SU-DHL-6 (cell line): ENCODE data around the gene BAK1.
A peak's percentile ranks its signal among the peaks of the same experiment; 100 is the strongest.

ENCODE experiments used
- H2AFZ ChIP-seq: fragments of 200-600 bp; sonication (generic); 2 replicates; pipeline ENCODE4 v1.6.1; 2014; ENCODE audit warnings: low read depth, mild to moderate bottlenecking, moderate library complexity, mixed read lengths, antibody characterized with exemption, low read length; ENCODE audit not compliant: severe bottlenecking
- H3F3A ChIP-seq: fragments of 200-600 bp; shearing (Covaris generic); 2 replicates; pipeline ENCODE4 v1.6.0; 2016; ENCODE audit warnings: antibody characterized with exemption, mild to moderate bottlenecking; ENCODE audit not compliant: insufficient read depth
- H3K27ac ChIP-seq: fragments of 200-600 bp; sonication (generic); 2 replicates; pipeline ENCODE4 v1.5.1; 2016; ENCODE audit warnings: low read depth, mild to moderate bottlenecking, low read length, moderate library complexity, mixed read lengths
- H3K27me3 ChIP-seq: fragments of 200-600 bp; sonication (generic), shearing (Covaris generic); 2 replicates; pipeline ENCODE4 v1.6.0; 2014; ENCODE audit warnings: mild to moderate bottlenecking, low read length
- H3K36me3 ChIP-seq: fragments of 200-600 bp; sonication (generic); 2 replicates; pipeline ENCODE4 v1.6.1; 2014; ENCODE audit warnings: mild to moderate bottlenecking, low read length, mixed read lengths
- H3K4me2 ChIP-seq: fragments of 300-600, 200-600 bp; shearing (Covaris generic), sonication (generic); 2 replicates; pipeline ENCODE4 v1.6.0; 2014; ENCODE audit warnings: low read length, low read depth, mild to moderate bottlenecking; ENCODE audit not compliant: poor library complexity, severe bottlenecking
- H3K4me3 ChIP-seq: fragments of 200-600 bp; sonication (generic); 2 replicates; pipeline ENCODE4 v1.5.1; 2014; ENCODE audit warnings: antibody characterized with exemption, low read length, mild to moderate bottlenecking, mixed read lengths; ENCODE audit not compliant: insufficient read depth, poor library complexity, severe bottlenecking
- H3K79me2 ChIP-seq: fragments of 200-600 bp; sonication (generic); 2 replicates; pipeline ENCODE4 v1.6.1; 2014; ENCODE audit warnings: mild to moderate bottlenecking, low read length, moderate library complexity; ENCODE audit not compliant: insufficient read depth
- H3K9ac ChIP-seq: fragments of 200-600 bp; sonication (generic); 2 replicates; pipeline ENCODE4 v1.7.0; 2014; ENCODE audit warnings: mild to moderate bottlenecking, low read length
- H3K9me2 ChIP-seq: fragments of 200-600 bp; sonication (generic); replicated peaks from 2 replicates; pipeline ENCODE4 v1.6.1; 2014; ENCODE audit warnings: low read length; ENCODE audit not compliant: insufficient read depth
- H3K9me3 ChIP-seq: fragments of 200-600 bp; sonication (generic); 2 replicates; pipeline ENCODE4 v1.6.1; 2014; ENCODE audit warnings: low read length, mixed read lengths; ENCODE audit not compliant: insufficient read depth
- H4K20me1 ChIP-seq: fragments of 200-600 bp; sonication (generic); 2 replicates; pipeline ENCODE4 v1.6.1; 2014; ENCODE audit warnings: low read depth, mild to moderate bottlenecking, antibody characterized with exemption, low read length, moderate library complexity, mixed read lengths
- CTCF ChIP-seq: fragments of 200-600 bp; sonication (generic); IDR thresholded peaks from one replicate; pipeline ENCODE4 v1.5.1; 2017; ENCODE audit warnings: antibody characterized with exemption, mild to moderate bottlenecking, low read length, moderate library complexity; ENCODE audit not compliant: insufficient read depth, poor library complexity, severe bottlenecking
- EZH2phosphoT487 ChIP-seq: fragments of 200-600 bp; sonication (generic), shearing (Covaris generic); conservative IDR thresholded peaks from 2 replicates; pipeline ENCODE4 v1.6.1; 2018; ENCODE audit warnings: mild to moderate bottlenecking, antibody characterized with exemption, low read length, moderate library complexity, mixed read lengths

The BAK1 gene

GRCh38 chr6:33570806-33571636, 9.1 kb downstream of the BAK1 start:
- TF ChIP-seq EZH2phosphoT487 (no peak), CTCF (no peak)
- Histone ChIP-seq H4K20me1 (no peaks in the 10 kb centered on the region), H3K9ac (peak overlapping the region; percentile 71), H3K4me3 (peak overlapping the region; percentile 62), H3K4me2 (peak overlapping the region; percentile 96), H3K27me3 (no peaks in the 10 kb centered on the region), H3K36me3 (no peaks in the 10 kb centered on the region), H3K27ac (peak overlapping the region; percentile 96), H3K9me3 (no peaks in the 10 kb centered on the region), H3K79me2 (no peaks in the 10 kb centered on the region), H3K9me2 (no peaks in the 10 kb centered on the region), H3F3A (peaks cover 20% of the 10 kb centered on the region), H2AFZ (peak overlapping the region; percentile 69)

GRCh38 chr6:33568826-33569570, 11.1 kb downstream of the BAK1 start:
- Histone ChIP-seq H3K9me2 (no peaks in the 10 kb centered on the region), H3K36me3 (no peaks in the 10 kb centered on the region)
- no peak for TF ChIP-seq CTCF
- no peak for TF ChIP-seq EZH2phosphoT487

GRCh38 chr6:33567836-33568235, 12.2 kb downstream of the BAK1 start:
- no peak overlapping the region for H3K4me2 ChIP-seq
- no peaks in the 10 kb centered on the region for H3K9me3 ChIP-seq
- no peak overlapping the region for H3K9ac ChIP-seq
- H3K36me3 ChIP-seq, result no peaks in the 10 kb centered on the region
- H3K27me3 ChIP-seq, result no peaks in the 10 kb centered on the region
- no peak overlapping the region for H2AFZ ChIP-seq
- no peak for TF ChIP-seq EZH2phosphoT487
- TF ChIP-seq CTCF, result no peak
- H3F3A ChIP-seq, result peaks cover 20% of the 10 kb centered on the region
- no peaks in the 10 kb centered on the region for H3K79me2 ChIP-seq
- H4K20me1 ChIP-seq, result no peaks in the 10 kb centered on the region
- H3K27ac ChIP-seq, result no peak overlapping the region
- H3K4me3 ChIP-seq, result no peak overlapping the region
- H3K9me2 ChIP-seq, result no peaks in the 10 kb centered on the region

More at GRCh38 chr6:33568826-33569570, 11.1 kb downstream of the BAK1 start:
- no peaks in the 10 kb centered on the region for H3K9me3 ChIP-seq
- no peaks in the 10 kb centered on the region for H3K79me2 ChIP-seq
- H3K9ac ChIP-seq, result no peak overlapping the region
- no peak overlapping the region for H2AFZ ChIP-seq
- H3K27ac ChIP-seq, result no peak overlapping the region
- H3K27me3 ChIP-seq, result no peaks in the 10 kb centered on the region
- peaks cover 20% of the 10 kb centered on the region for H3F3A ChIP-seq
- H3K4me3 ChIP-seq, result no peak overlapping the region
- H3K4me2 ChIP-seq, result no peak overlapping the region
- H4K20me1 ChIP-seq, result no peaks in the 10 kb centered on the region
